PFSK-1 (cell line): ENCODE data around the gene MIR17HG.

ENCODE experiments used
- FOXP2 ChIP-seq: optimal IDR thresholded peaks from 2 replicates; pipeline ENCODE3; 2011; ENCODE audit warnings: borderline replicate concordance, control low read depth, inconsistent platforms; ENCODE audit not compliant: insufficient read depth; ENCODE audit errors: extremely low read length, extremely low read depth
- POLR2AphosphoS5 ChIP-seq: IDR thresholded peaks from 2 replicates; pipeline ENCODE4 v1.6.1; 2012; ENCODE audit warnings: low read depth, mild to moderate bottlenecking, control low read depth, low read length, moderate library complexity
- SIN3A ChIP-seq: IDR thresholded peaks from 2 replicates; pipeline ENCODE4 v1.6.1; 2012; ENCODE audit warnings: mild to moderate bottlenecking, low read length, moderate library complexity, borderline replicate concordance; ENCODE audit not compliant: insufficient read depth
- TAF1 ChIP-seq: IDR thresholded peaks from 2 replicates; pipeline ENCODE4 v1.6.1; 2012; ENCODE audit warnings: low read length, control low read depth, borderline replicate concordance; ENCODE audit not compliant: insufficient read depth
- TF ChIP-seq, protein P1 (sequence below), 2 experiments: IDR thresholded peaks; 2 replicates each; pipeline versions ENCODE4 v1.6.1 to v1.8.0; 2011 to 2012; ENCODE audit warnings: low read depth in 2 of 2, low read length in 2 of 2, control low read depth in 1 of 2, inconsistent platforms in 1 of 2, mild to moderate bottlenecking in 1 of 2, moderate library complexity in 1 of 2; ENCODE audit not compliant: insufficient read depth in 1 of 2

Gene MIR17HG

DNA sequence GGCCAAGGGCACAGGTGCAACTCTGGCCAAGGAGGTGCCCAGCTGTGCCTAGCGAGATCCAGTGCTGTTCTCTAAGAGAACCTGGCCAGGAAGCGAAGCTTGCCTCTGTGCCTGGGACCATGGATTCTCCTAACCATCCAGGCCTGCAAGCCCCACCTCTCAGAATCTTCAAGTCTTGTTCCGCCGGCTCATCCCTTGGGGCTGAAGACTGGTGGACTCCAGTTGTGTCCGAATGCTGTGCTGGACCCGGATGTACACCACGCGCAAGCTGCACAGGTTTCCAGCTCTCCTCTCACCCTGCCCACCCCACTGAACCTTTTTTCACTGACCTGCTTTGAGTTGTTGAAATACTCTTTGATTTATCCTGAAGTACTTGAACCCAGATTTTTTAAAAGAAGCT lies 27.5 kb upstream of the MIR17HG start:
- TF ChIP-seq, protein P1, sequence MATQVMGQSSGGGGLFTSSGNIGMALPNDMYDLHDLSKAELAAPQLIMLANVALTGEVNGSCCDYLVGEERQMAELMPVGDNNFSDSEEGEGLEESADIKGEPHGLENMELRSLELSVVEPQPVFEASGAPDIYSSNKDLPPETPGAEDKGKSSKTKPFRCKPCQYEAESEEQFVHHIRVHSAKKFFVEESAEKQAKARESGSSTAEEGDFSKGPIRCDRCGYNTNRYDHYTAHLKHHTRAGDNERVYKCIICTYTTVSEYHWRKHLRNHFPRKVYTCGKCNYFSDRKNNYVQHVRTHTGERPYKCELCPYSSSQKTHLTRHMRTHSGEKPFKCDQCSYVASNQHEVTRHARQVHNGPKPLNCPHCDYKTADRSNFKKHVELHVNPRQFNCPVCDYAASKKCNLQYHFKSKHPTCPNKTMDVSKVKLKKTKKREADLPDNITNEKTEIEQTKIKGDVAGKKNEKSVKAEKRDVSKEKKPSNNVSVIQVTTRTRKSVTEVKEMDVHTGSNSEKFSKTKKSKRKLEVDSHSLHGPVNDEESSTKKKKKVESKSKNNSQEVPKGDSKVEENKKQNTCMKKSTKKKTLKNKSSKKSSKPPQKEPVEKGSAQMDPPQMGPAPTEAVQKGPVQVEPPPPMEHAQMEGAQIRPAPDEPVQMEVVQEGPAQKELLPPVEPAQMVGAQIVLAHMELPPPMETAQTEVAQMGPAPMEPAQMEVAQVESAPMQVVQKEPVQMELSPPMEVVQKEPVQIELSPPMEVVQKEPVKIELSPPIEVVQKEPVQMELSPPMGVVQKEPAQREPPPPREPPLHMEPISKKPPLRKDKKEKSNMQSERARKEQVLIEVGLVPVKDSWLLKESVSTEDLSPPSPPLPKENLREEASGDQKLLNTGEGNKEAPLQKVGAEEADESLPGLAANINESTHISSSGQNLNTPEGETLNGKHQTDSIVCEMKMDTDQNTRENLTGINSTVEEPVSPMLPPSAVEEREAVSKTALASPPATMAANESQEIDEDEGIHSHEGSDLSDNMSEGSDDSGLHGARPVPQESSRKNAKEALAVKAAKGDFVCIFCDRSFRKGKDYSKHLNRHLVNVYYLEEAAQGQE (IDR thresholded peaks at IDR 0.05; ENCODE audit: insufficient read depth in 1 of 2, low read depth in 2 of 2, low read length in 2 of 2) = no peak
- no peak for TF ChIP-seq FOXP2
- no peak for TF ChIP-seq POLR2AphosphoS5
- no peak for TF ChIP-seq TAF1
- no peak for TF ChIP-seq SIN3A

- TF ChIP-seq POLR2AphosphoS5 (no peak), FOXP2 (no peak), SIN3A (no peak), TAF1 (no peak)
- TF ChIP-seq, protein P1 (IDR thresholded peaks at IDR 0.05; ENCODE audit: insufficient read depth in 1 of 2, low read depth in 2 of 2, low read length in 2 of 2) = no peak
Observed at GRCh38 chr13:91323349-91323748, 24.1 kb upstream of the MIR17HG start.

GRCh38 chr13:91326146-91326545 lies 21.3 kb upstream of the MIR17HG start:
- TF ChIP-seq, protein P1 (IDR thresholded peaks at IDR 0.05; ENCODE audit: insufficient read depth in 1 of 2, low read depth in 2 of 2, low read length in 2 of 2) = no peak
- TF ChIP-seq TAF1 (no peak), FOXP2 (no peak), POLR2AphosphoS5 (no peak), SIN3A (no peak)

- TF ChIP-seq POLR2AphosphoS5 (no peak), TAF1 (no peak)
Observed at GRCh38 chr13:91328726-91329125, 18.8 kb upstream of the MIR17HG start.

- TF ChIP-seq TAF1 (no peak), POLR2AphosphoS5 (no peak), SIN3A (no peak), FOXP2 (no peak)
- TF ChIP-seq, protein P1 (IDR thresholded peaks at IDR 0.05; ENCODE audit: insufficient read depth in 1 of 2, low read depth in 2 of 2, low read length in 2 of 2) = no peak
Observed at GRCh38 chr13:91329733-91330132, 17.8 kb upstream of the MIR17HG start.
